ENCODE measurements around the gene CCDC170.

GRCh38 chr6:151576633-151577032 lies 82.8 kb downstream of the CCDC170 start:
- TF ChIP-seq EZH2 (IDR thresholded peaks at IDR 0.05) (no peak), POLR2AphosphoS5 (IDR thresholded peaks at IDR 0.05; ENCODE audit: borderline replicate concordance, low read depth, low read length) (no peak)
